Gastroesophageal sphincter (tissue), 4 donors: ENCODE measurements around the gene SPACA7. TPM values are rescaled to one million over a fixed set of nuclear protein-coding genes. Genes with fewer than 3 reads are reported as not detected.

Source experiments
- ATAC-seq: fragments of 150-250 bp; one replicate; pipeline ENCODE4 v1.9.1; 2016; ENCODE audit warnings: mild to moderate bottlenecking, moderate library complexity
- H3K27ac ChIP-seq, 4 donors: fragments of 200-600 bp; sonication (generic) in 3 of 4; 1 replicate in 3 of 4; 2 replicates in 1 of 4; pipeline ENCODE4 v1.5.1; 2016 to 2019
- H3K27me3 ChIP-seq: fragments of 200-600 bp; sonication (generic); one replicate; pipeline ENCODE4 v1.5.1; 2019
- H3K36me3 ChIP-seq, 2 donors: fragments of 200-600 bp; sonication (generic); one replicate each; pipeline ENCODE4 v1.5.1; 2019; ENCODE audit warnings: control low read depth in 1 of 2
- H3K4me1 ChIP-seq, 3 donors: fragments of 200-600 bp; sonication (generic); 1 replicate in 2 of 3; 2 replicates in 1 of 3; pipeline ENCODE4 v1.5.1; 2016 to 2019; ENCODE audit warnings: control low read depth in 2 of 3
- H3K4me3 ChIP-seq, 2 donors: fragments of 200-600 bp; sonication (generic); one replicate each; pipeline ENCODE4 v1.5.1; 2019; ENCODE audit warnings: mild to moderate bottlenecking in 1 of 2, moderate library complexity in 1 of 2
- H3K9me3 ChIP-seq, 3 donors: fragments of 200-600 bp; sonication (generic); one replicate each; pipeline ENCODE4 v1.5.1; 2017 to 2019; ENCODE audit warnings: control low read depth in 2 of 3
- EP300 ChIP-seq: sonication (generic); formaldehyde crosslinking; IDR thresholded peaks from one replicate; pipeline ENCODE4 v1.6.1; 2017; ENCODE audit warnings: antibody characterized with exemption, mild to moderate bottlenecking
- POLR2A ChIP-seq, 2 donors: fragments of 450-650 bp; IDR thresholded peaks; one replicate each; pipeline ENCODE4 v1.6.1; 2017; ENCODE audit warnings: antibody characterized with exemption in 2 of 2, mild to moderate bottlenecking in 2 of 2, moderate library complexity in 1 of 2
- POLR2AphosphoS5 ChIP-seq: sonication (generic); formaldehyde crosslinking; IDR thresholded peaks from one replicate; pipeline ENCODE4 v1.6.1; 2017; ENCODE audit warnings: antibody characterized with exemption
- WGBS, 2 donors: methylation state at CpG; one replicate each; pipeline ENCODE4 v1.1.5; 2018; ENCODE audit warnings: low coverage in 1 of 2; 5-methylcytosine and 5-hydroxymethylcytosine counted together
- total RNA-seq, 4 donors: library from RNA; depleted of rRNA; stranded (reverse); fragments of >200 nt; gene quantifications; one replicate each; pipeline ENCODE4 v1.1.0, GENCODE V29; 2016
- TF ChIP-seq, protein P1 (sequence below), 4 experiments: fragments of 200-600 bp in 2 of 4; fragments of 450-650 bp in 2 of 4; sonication (generic) in 1 of 4; IDR thresholded peaks; one replicate each; pipeline ENCODE4 v1.5.1; 2017 to 2019; ENCODE audit warnings: antibody characterized with exemption in 4 of 4, mild to moderate bottlenecking in 2 of 4, moderate library complexity in 2 of 4

The SPACA7 gene
- total RNA-seq, 4 donors from 2014 or later: not detected

DNA sequence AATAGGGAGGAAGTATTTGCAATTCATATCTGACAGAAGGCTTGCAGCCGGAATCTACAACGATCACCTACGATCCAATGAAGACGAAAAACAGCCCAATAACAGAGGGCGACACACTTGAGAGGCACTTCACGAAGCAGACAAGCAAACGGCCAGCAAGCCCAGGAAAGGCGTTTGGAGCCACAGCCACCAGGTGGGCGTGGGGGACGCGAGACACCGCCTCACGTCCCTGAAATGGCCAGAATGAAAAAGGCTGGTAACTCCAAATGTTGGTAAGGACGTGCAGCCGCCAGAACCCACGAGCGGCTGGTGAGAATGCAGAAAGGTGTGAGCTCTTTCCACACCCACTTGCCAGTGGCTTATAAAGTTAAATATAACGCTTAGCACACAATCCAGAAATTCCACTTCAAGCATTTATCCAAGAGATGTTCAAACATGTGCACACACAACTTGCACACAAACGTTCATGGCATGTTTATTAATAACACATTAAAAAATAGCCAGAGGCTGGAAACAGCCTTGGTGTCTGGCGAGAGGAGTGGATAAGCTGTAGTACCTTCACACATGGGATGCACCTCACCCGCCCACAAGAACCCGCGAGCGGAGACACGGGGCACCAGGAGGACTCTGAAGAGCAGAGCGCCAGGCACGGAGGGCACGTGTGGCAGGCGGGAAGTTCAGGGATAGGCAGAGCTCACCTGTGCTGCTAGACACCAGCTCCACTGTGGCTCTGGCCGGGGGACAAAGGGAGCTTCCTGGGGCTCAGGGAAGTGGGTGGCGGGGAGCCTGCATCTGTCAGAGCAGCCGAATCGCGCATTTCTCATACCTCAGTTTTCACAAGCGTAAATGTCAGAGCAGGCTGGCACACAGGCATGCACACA, 89.3 kb downstream of the SPACA7 start:
- peaks cover 16% of the 10 kb centered on the region for H3K27me3 ChIP-seq
- no peaks in the 10 kb centered on the region for H3K36me3 ChIP-seq
- peaks cover 0 to 23% (median 0%) of the 10 kb centered on the region in 3 donors for H3K9me3 ChIP-seq
- WGBS, 2 donors: 77 to 80% methylated on average over 17 to 24 of the region's 35 CpGs
- no peak for ATAC-seq
- H3K4me3 ChIP-seq: no peak overlapping the region
- H3K27ac ChIP-seq: no peak overlapping the region
- H3K4me1 ChIP-seq: no peaks in the 10 kb centered on the region
- TF ChIP-seq POLR2A (IDR thresholded peaks at IDR 0.05) (no peak), POLR2AphosphoS5 (no peak)

DNA sequence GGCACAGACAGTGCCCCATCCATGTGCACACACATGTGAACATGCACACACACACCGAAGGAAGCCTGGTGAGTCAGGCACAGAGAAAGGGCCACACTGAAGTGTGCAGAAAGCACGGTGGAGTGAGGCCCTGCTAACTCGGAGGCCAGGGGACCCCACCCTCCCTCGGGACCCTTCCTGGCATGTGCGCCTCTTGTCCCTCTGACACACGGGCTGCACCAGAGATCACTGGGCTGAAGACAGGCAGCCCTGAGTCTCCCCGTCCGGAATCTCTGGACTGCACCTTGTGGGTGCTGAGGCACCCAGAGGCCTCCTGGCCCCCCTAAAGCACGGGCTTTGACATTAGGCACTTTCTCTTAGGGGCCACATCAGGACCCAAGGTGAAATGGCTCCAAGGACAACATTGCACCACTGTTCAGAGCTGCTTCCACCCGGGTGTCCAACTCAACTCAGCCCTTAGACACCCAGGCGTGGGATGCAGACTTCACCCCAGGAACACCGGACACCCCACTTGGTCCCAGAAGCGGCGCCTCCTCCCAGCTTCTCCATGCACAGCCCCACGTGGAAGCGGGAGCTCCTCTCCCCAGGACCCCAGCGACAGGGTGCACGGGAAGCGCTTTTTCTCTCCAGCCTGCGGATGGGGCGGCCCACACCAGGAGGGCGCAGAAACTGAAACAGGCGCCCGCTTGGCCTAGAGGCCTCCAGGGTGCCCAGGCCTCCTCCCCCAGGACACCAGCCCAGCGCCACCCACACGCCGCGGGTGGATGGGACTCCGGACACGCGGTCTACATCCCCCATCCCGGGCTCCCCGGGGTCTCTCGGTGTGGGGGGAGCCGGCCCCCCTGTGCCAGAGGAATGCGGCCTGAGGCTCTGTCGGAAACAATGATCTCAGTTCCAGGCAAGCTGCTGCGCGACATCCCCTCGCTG, 90.2 kb downstream of the SPACA7 start:
- 60 to 84% methylated on average over 2 to 7 of the region's 40 CpGs for WGBS, 2 donors
- Histone ChIP-seq H3K4me1 (no peaks in the 10 kb centered on the region), H3K4me3 (no peak overlapping the region), H3K36me3 (no peaks in the 10 kb centered on the region), H3K27me3 (peaks cover 10% of the 10 kb centered on the region), H3K9me3 (peaks cover 0 to 25% (median 0%) of the 10 kb centered on the region in 3 donors), H3K27ac (no peak overlapping the region)
- TF ChIP-seq EP300: no peak
- no peak for ATAC-seq

DNA sequence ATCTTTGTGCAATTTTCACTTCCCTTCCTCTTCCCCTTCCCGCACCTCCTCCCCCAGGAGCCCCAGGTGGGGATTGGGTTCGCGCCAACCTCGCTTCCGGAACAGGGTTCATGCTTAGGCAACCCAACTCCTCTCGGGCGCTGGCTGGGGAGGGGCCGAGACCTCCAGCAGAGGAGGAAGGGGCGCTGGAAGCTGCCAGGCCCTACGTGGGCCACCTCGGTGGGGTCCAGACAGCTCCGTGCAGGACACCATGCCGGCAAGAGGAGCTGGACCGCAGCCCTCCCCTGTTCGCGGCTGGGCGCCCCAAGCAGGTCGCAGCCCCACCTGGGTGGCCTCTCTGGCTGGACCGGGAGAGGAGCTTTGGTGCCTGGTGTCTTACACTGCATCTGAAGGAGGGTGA, 91.1 kb downstream of the SPACA7 start:
- Histone ChIP-seq H3K27me3 (peaks cover 5% of the 10 kb centered on the region), H3K9me3 (peaks cover 0 to 16% (median 0%) of the 10 kb centered on the region in 3 donors), H3K27ac (no peak overlapping the region), H3K4me3 (no peak overlapping the region), H3K36me3 (no peaks in the 10 kb centered on the region), H3K4me1 (no peaks in the 10 kb centered on the region)
- TF ChIP-seq, protein P1, sequence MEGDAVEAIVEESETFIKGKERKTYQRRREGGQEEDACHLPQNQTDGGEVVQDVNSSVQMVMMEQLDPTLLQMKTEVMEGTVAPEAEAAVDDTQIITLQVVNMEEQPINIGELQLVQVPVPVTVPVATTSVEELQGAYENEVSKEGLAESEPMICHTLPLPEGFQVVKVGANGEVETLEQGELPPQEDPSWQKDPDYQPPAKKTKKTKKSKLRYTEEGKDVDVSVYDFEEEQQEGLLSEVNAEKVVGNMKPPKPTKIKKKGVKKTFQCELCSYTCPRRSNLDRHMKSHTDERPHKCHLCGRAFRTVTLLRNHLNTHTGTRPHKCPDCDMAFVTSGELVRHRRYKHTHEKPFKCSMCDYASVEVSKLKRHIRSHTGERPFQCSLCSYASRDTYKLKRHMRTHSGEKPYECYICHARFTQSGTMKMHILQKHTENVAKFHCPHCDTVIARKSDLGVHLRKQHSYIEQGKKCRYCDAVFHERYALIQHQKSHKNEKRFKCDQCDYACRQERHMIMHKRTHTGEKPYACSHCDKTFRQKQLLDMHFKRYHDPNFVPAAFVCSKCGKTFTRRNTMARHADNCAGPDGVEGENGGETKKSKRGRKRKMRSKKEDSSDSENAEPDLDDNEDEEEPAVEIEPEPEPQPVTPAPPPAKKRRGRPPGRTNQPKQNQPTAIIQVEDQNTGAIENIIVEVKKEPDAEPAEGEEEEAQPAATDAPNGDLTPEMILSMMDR (IDR thresholded peaks at IDR 0.05): no peak
- TF ChIP-seq POLR2A (IDR thresholded peaks at IDR 0.05): no peak
- no peak for TF ChIP-seq EP300
- no peak for TF ChIP-seq POLR2AphosphoS5
- 69 to 100% methylated on average over 1 to 5 of the region's 19 CpGs for WGBS, 2 donors
- no peak for ATAC-seq

DNA sequence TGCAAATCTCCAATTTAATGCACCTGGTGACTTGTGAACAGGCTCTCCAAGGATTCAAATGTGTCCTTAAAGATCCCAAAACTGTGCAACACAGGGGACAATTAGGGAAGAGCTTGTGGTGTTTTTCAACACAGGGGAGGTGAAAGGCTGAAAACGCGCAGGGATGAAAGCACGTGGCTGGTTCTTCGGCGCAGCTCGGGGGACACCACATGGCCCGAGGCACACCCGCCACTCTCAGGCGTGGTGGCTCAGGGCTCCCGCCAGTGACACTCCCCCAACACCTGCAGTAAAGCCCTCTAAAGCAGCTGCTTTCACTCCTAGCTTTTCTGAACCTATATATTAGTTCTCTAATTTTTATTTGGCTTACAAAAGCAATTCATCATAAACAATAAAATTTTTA, 91.9 kb downstream of the SPACA7 start:
- ATAC-seq: no peak
- 80 to 88% methylated on average over 2 to 8 of the region's 10 CpGs for WGBS, 2 donors
- H3K27ac ChIP-seq: no peak overlapping the region

DNA sequence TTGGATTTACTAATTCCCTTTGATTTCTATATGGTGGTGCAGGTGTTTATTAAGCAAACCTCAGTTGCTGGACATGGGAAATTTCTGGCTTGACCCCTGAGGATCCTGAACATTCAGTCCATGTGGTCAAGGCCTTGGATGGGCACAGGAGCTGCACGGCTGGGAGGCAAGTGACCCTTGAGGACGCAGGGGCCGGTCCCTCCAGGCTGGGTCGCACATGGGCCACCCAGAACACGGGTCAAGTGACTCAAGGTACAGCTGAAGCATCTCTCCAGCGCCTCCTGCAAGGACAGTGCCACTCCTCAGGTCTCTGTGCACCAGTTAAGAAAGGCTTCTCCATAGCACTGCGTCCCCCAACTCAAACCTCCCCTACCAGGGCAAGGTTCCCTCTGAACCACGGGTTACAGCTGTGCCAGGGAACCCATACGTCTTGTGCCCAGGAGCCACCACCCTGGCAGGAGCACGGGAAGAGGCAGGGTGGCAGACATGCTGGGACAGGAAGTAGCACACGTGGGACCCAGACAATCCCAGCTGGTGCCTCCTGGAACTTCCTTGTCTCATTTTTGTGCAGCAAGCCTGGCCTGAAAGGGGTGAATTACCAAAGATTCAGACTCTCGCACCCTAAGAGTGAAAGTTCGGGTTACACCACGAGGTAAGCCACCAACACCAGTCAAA, 93.1 kb downstream of the SPACA7 start:
- H3K4me1 ChIP-seq: no peaks in the 10 kb centered on the region
- 82 to 100% methylated on average over 2 to 4 of the region's 14 CpGs for WGBS, 2 donors
- TF ChIP-seq, protein P1 (IDR thresholded peaks at IDR 0.05): no peak

More for the DNA sequence above, 91.9 kb downstream of the SPACA7 start:
- no peaks in the 10 kb centered on the region for H3K4me1 ChIP-seq
- no peak overlapping the region for H3K4me3 ChIP-seq
- peaks cover 0 to 11% (median 0%) of the 10 kb centered on the region in 3 donors for H3K9me3 ChIP-seq
- no peak for TF ChIP-seq EP300
- no peak for TF ChIP-seq POLR2A (IDR thresholded peaks at IDR 0.05)
- no peak for TF ChIP-seq POLR2AphosphoS5
- TF ChIP-seq, protein P1 (IDR thresholded peaks at IDR 0.05): no peak
- peaks cover 5% of the 10 kb centered on the region for H3K27me3 ChIP-seq
- no peaks in the 10 kb centered on the region for H3K36me3 ChIP-seq

More for the DNA sequence above, 93.1 kb downstream of the SPACA7 start:
- no peak for ATAC-seq
- Histone ChIP-seq H3K9me3 (peaks cover 0 to 11% (median 0%) of the 10 kb centered on the region in 3 donors), H3K4me3 (no peak overlapping the region), H3K27ac (no peak overlapping the region), H3K27me3 (peaks cover 5% of the 10 kb centered on the region), H3K36me3 (no peaks in the 10 kb centered on the region)
